A549 (cell line): ENCODE data around the gene CCDC12.

Experiments
- EP300 ChIP-seq, 2 experiments: fragments of >200 bp; sonication (Bioruptor Twin); formaldehyde crosslinking; IDR thresholded peaks; 2 replicates in 1 of 2; 3 replicates in 1 of 2; pipeline ENCODE4 v1.6.1; 2016 to 2017
- MAX ChIP-seq: IDR thresholded peaks from 2 replicates; pipeline ENCODE4 v1.6.1; 2012
- POLR2AphosphoS2 ChIP-seq: conservative IDR thresholded peaks from 2 replicates; pipeline ENCODE4 v1.6.1; 2012; ENCODE audit warnings: low read length, improper control_type of control experiment, inconsistent platforms

DNA sequence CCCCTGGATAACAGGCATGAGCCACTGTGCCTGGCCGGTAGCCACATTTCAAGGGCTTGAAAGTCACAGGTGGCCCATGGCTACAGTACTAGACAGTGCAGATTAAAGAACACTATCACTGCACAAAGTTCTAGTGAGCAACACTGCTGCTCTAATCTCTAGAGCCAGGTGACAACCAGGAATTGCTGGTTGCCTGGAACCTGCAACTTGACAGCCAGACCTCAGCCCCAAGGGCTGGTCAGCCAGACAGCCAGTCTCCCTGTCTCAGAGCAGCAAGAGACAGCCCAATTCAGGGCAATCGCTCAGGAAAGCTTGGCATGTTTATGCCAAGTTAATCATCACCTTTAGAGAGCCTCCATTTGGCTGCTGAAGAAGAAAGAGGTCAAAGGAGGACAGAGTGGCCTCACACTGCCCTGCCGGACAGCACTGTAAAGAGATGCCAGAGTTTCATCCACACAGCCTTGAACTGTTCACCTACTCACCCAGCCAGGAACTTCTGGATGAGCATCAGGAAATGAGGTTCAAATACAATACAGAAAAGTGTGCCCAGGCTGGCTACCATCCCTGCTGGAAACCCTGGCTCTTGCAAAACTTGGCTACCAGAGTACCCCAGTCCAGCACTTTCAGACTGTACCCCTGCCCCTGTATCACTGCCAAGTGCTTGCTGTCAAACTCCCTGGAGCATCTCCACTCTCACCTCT is 6.0 kb downstream of the CCDC12 start:
- no peak for TF ChIP-seq MAX
- TF ChIP-seq POLR2AphosphoS2: no peak
- no peak for TF ChIP-seq EP300 (IDR thresholded peaks at IDR 0.05)
